ENCODE measurements around the gene SNCAIP.

GRCh38 chr5:122263352-122264030 is 48.5 kb upstream of the SNCAIP start:
- no peak for TF ChIP-seq ZNF70 (CRISPR knock-in tag; IDR thresholded peaks at IDR 0.05)
- TF ChIP-seq PPARA (CRISPR knock-in tag; IDR thresholded peaks at IDR 0.05; ENCODE audit: borderline replicate concordance) = no peak
- no peak for TF ChIP-seq TOX (CRISPR knock-in tag; IDR thresholded peaks at IDR 0.05; ENCODE audit: borderline replicate concordance)
- no peak for TF ChIP-seq ZNF565 (CRISPR knock-in tag; conservative IDR thresholded peaks at IDR 0.05; ENCODE audit: low read depth)
- no peak for TF ChIP-seq CSRNP3 (CRISPR knock-in tag; IDR thresholded peaks at IDR 0.05)
- no peak for TF ChIP-seq GLIS3 (CRISPR knock-in tag; IDR thresholded peaks at IDR 0.05)
- TF ChIP-seq BACH2 (CRISPR knock-in tag; IDR thresholded peaks at IDR 0.05; ENCODE audit: borderline replicate concordance) = no peak
- no peak for TF ChIP-seq ZFP3 (CRISPR knock-in tag; IDR thresholded peaks at IDR 0.05)
- TF ChIP-seq ESRRG (CRISPR knock-in tag; IDR thresholded peaks at IDR 0.05) = no peak

Data from SK-N-SH treated with all-trans-retinoic acid at 6 μM for 48 hours (cell line).